Measurements from ENCODE around the gene FAM53B. TPM values are rescaled to one million over a fixed set of nuclear protein-coding genes. Genes with fewer than 3 reads are reported as not detected.

The FAM53B gene
- polyA plus RNA-seq, 1 experiment: 3.9 TPM

GRCh38 chr10:124680675-124681074 is 63.5 kb downstream of the FAM53B start:
- ChIA-PET POLR2A (no interaction called here), CTCF (interaction anchor here (1.3 to 1.9 kb wide), 2 partner anchors 10 kb away, joined by 3 to 5 read pairs; no protein-coding TSS in a partner anchor)
- H3K36me3 ChIP-seq (ENCODE audit: control insufficient read depth, insufficient read depth, low read length): peaks cover 8% of the 10 kb centered on the region
- no peak for DNase-seq (ENCODE audit: low read depth)
- TF ChIP-seq, protein P1, sequence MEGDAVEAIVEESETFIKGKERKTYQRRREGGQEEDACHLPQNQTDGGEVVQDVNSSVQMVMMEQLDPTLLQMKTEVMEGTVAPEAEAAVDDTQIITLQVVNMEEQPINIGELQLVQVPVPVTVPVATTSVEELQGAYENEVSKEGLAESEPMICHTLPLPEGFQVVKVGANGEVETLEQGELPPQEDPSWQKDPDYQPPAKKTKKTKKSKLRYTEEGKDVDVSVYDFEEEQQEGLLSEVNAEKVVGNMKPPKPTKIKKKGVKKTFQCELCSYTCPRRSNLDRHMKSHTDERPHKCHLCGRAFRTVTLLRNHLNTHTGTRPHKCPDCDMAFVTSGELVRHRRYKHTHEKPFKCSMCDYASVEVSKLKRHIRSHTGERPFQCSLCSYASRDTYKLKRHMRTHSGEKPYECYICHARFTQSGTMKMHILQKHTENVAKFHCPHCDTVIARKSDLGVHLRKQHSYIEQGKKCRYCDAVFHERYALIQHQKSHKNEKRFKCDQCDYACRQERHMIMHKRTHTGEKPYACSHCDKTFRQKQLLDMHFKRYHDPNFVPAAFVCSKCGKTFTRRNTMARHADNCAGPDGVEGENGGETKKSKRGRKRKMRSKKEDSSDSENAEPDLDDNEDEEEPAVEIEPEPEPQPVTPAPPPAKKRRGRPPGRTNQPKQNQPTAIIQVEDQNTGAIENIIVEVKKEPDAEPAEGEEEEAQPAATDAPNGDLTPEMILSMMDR (IDR thresholded peaks at IDR 0.05; ENCODE audit: insufficient read depth, low read depth, low read length): no peak
- no peak overlapping the region for H3K4me3 ChIP-seq (ENCODE audit: low read depth, low read length)
- H3K27me3 ChIP-seq (ENCODE audit: control insufficient read depth, insufficient read depth, low read length): no peaks in the 10 kb centered on the region

GRCh38 chr10:124679401-124679800 is 64.8 kb downstream of the FAM53B start:
- TF ChIP-seq, protein P1 (IDR thresholded peaks at IDR 0.05; ENCODE audit: insufficient read depth, low read depth, low read length): no peak
- CTCF ChIA-PET: interaction anchor here (1.0 to 1.9 kb wide), 5 partner anchors 9 to 40 kb away, joined by 3 to 5 read pairs (median 4); no protein-coding TSS in a partner anchor
- POLR2A ChIA-PET: no interaction called here

GRCh38 chr10:124678557-124679240 is 65.5 kb downstream of the FAM53B start:
- TF ChIP-seq, protein P1 (IDR thresholded peaks at IDR 0.05; ENCODE audit: insufficient read depth, low read depth, low read length): no peak
- Histone ChIP-seq H3K4me3 (ENCODE audit: low read depth, low read length) (no peak overlapping the region), H3K36me3 (ENCODE audit: control insufficient read depth, insufficient read depth, low read length) (peaks cover 7% of the 10 kb centered on the region), H3K27me3 (ENCODE audit: control insufficient read depth, insufficient read depth, low read length) (no peaks in the 10 kb centered on the region)
- ChIA-PET POLR2A (no interaction called here), CTCF (interaction anchor here (1.0 to 1.8 kb wide), 3 partner anchors 9 to 40 kb away, joined by 4 read pairs; no protein-coding TSS in a partner anchor)
- no peak for DNase-seq (ENCODE audit: low read depth)

More at GRCh38 chr10:124679401-124679800, 64.8 kb downstream of the FAM53B start:
- Histone ChIP-seq H3K36me3 (ENCODE audit: control insufficient read depth, insufficient read depth, low read length) (peaks cover 8% of the 10 kb centered on the region), H3K4me3 (ENCODE audit: low read depth, low read length) (no peak overlapping the region), H3K27me3 (ENCODE audit: control insufficient read depth, insufficient read depth, low read length) (no peaks in the 10 kb centered on the region)
- no peak for DNase-seq (ENCODE audit: low read depth)

GRCh38 chr10:124677749-124678556 is 66.2 kb downstream of the FAM53B start:
- no peak for DNase-seq (ENCODE audit: low read depth)
- POLR2A ChIA-PET: no interaction called here
- TF ChIP-seq, protein P1 (IDR thresholded peaks at IDR 0.05; ENCODE audit: insufficient read depth, low read depth, low read length): no peak
- Histone ChIP-seq H3K4me3 (ENCODE audit: low read depth, low read length) (no peak overlapping the region), H3K36me3 (ENCODE audit: control insufficient read depth, insufficient read depth, low read length) (peaks cover 6% of the 10 kb centered on the region), H3K27me3 (ENCODE audit: control insufficient read depth, insufficient read depth, low read length) (no peaks in the 10 kb centered on the region)
- CTCF ChIA-PET: interaction anchor here (1.0 to 1.8 kb wide), 3 partner anchors 10 to 41 kb away, joined by 4 read pairs; no protein-coding TSS in a partner anchor

GRCh38 chr10:124677293-124677699 is 66.9 kb downstream of the FAM53B start:
- ChIA-PET POLR2A (no interaction called here), CTCF (interaction anchor here (1.8 kb wide), 1 partner anchor 36 kb away, joined by 4 read pairs; no protein-coding TSS in a partner anchor)
- DNase-seq (ENCODE audit: low read depth): no peak
- no peaks in the 10 kb centered on the region for H3K27me3 ChIP-seq (ENCODE audit: control insufficient read depth, insufficient read depth, low read length)
- H3K36me3 ChIP-seq (ENCODE audit: control insufficient read depth, insufficient read depth, low read length): peaks cover 4% of the 10 kb centered on the region
- TF ChIP-seq, protein P1 (IDR thresholded peaks at IDR 0.05; ENCODE audit: insufficient read depth, low read depth, low read length): no peak
- H3K4me3 ChIP-seq (ENCODE audit: low read depth, low read length): no peak overlapping the region

Data from BJ (cell line).